HG02981 (cell line): ENCODE data around the gene IBSP.

ENCODE experiments used
- ATAC-seq: cut with Tn5 transposase; IDR thresholded peaks from one replicate; pipeline ENCODE4 v1.9.1; 2021; ENCODE audit warnings: mild to moderate bottlenecking, moderate library complexity; ENCODE audit not compliant: unreplicated experiment

IBSP gene, protein sequence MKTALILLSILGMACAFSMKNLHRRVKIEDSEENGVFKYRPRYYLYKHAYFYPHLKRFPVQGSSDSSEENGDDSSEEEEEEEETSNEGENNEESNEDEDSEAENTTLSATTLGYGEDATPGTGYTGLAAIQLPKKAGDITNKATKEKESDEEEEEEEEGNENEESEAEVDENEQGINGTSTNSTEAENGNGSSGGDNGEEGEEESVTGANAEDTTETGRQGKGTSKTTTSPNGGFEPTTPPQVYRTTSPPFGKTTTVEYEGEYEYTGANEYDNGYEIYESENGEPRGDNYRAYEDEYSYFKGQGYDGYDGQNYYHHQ

DNA sequence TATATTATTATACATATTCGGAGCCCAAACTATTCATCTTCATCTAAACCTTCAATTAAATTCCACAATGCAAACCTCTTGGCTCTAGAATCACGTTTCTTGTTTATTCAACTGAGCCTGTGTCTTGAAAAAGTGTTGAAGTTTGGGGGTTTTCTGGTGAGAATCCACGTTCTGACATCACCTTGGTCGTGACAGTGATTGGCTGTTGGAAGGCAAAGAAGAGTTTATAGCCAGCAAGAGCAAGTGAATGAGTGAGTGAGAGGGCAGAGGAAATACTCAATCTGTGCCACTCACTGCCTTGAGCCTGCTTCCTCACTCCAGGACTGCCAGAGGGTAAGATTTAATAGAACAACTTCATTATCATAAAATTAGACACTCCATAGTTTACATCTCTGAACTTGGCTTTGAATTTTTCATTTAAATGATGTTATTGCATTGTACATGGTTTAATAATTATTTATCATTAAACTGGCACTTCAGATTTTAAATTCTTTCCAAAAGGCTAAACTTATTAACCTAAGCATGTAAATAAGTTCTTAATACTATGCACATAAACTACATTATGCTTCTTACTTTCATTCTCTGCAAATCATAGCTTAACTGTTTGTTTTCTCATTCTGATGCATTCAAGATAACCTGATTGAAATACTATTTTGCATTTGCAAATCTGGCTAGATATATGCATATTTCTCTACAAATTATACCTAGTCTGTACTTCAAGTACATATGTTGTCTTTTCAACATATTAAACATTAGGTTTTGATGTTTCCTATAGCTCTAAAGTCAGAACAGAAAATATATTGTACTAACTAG is at the start of gene IBSP:
TSS of gene IBSP (plus strand) at position 254 of the 813 bp plus-strand sequence. CDS start 2,808 bp downstream, outside the sequence.
- no peak for ATAC-seq

DNA sequence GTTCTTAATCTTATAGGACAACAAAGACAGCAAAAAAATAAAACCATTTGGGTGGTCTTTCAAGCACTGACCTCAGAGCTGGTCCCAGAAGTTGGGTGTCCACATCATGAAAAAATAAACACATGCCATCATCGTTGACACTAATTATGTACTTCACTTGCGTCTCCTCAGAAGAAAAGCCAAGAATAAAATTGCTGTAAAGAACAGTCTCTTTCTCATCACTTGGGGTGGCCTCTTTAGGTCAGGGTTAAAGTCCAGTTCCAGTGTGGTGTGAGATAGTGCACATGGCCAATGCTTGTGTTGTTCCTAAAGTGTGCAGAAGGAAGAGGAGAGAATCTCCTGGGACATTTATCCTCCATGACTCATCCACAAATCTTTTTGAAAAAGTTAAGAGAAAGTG is 49.5 kb upstream of the IBSP start:
- ATAC-seq, result no peak

DNA sequence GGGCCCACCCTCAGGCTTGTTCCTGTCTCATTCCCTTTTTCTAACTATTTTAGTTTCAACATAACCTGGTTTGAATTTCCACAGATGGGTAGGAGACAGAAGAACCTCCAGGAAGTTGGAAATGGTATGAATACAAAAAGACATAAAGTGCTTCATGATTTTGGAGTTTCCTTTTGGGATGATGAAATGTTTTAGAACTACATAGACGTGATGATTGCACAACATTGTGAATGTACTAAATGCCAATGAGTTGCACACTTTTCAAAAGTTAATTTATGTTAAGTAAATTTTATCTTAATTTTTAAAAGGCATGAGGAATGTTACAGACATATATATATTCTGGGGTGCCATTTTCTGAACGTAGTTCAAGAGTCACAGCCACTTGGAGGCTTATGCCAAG is 41.1 kb upstream of the IBSP start:
- ATAC-seq, result no peak

DNA sequence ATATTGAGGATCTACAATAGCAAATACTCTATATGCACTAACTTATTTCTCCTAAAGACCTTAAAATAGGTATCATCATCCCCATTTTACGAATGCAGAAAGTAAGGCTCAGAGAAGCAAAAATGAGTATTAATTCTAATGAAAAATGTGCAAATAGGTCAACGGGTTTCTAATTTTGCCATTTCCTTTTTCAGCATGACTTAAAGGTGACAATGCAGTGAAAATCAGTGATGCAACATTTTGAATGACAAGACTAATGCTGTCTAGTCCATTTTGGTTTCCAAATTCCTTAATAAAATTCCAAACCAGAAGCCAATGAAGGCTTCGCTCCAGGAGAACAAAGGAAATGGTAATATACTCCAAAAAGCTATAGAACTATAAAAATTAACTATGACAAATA is 37.0 kb upstream of the IBSP start:
- ATAC-seq, result no peak

DNA sequence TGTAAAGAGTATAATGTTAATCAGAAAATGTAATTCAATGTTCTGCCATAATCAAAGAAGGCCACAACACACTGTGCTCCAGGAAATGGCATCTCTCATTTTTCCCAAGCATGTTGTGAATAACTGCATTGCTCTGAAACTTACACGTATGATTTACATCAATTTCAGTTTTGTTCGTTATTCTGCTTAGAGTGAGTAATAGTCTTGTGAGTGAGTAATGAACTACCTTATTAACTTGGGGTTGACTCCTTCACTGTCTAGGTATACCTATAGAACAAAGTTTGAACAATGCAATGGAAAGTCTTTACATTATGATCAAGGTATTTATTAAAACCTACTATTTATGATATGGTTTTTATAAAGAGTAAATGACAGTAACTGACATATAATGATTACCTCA is 17.8 kb upstream of the IBSP start:
- ATAC-seq, result no peak

DNA sequence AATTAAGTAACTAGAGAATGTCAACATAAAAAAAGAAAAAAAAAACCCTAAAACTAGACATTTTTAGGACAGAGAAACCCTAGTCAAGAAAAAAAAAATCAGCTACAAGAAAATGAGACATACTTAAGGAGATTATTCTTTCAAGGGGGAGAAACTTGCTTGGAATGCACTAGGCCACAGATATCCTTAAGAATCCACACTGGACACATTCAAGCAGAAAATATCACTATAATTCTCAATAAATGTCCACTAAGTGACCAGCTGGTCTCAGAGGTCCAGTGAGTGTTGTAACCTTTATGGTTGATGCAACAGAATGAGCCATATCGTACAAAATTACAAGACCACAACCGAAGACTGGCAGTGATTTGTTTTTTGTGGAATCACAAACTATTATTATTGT is 15.6 kb upstream of the IBSP start:
- no peak for ATAC-seq

DNA sequence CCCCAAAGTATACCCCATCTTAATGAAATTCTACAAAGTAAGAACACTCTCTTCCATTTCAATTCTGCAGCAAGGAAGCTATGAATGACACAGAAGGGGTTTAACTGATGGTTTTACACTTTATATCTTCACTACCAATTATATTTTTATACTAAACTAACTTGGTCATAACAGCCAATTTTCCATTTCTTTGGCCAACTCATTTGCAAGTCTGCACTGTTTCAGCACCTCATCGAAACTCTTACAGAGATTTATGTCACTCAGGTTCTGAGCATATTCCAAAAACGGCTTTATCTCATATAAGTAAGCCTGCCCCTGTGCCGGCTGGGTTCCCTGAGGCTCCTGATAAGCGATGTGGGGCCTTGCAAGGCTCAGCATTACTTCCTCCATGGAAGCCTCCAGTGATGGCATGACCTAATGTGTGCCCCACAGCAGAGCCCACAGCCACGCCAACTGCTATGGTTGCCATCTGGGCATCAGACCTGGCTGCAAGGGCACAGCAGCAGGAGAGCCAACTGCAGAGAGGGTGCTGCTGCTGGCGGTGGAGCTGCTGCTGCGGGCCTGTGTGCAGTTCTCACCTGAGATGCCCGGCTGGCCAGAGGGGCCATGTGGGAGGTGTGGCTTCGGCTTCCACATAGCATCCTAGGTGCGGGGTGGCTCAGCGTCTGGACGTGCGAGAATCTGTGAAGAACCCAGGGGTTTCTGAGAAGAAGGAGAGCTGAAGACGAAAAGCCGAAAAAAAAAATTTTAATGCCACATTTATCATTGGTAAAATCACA is 13.4 kb upstream of the IBSP start:
- no peak for ATAC-seq

DNA sequence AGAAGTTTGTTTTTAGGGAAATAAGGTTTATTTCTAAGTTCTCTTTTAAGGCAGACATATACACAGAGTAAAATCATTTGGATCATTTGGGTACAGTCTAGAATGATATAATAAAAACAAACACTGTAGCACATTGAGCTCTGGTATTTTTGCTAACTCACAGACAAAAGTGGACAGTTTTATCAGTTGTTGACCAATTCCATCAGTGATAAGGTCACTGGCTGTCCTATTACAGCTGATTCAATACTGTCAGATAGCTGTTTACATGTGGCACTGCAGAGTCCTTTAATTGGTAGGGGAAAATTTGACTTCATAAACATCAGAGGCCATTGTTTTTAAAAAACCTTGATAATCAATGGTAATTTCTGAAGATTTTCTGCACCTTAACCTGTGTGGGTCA is 3.5 kb downstream of the IBSP start:
- no peak for ATAC-seq

DNA sequence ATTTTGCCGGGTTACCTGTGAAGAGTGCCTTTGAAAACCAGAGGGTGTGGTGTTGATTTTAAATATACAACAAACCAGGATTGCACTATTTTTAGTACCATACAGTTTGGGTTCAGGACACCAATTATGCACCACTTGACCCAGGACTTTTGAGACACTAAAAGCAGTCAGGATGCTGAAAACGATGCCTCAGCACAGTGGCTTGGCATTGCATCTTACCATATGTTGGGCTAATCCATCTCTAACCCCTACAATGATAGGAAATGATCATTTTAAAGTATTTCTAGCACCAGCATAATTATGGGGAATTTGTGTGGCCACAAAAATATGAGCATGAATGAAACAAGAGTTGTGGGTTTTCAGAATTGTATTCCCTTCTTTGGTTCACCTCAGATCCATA is 4.1 kb downstream of the IBSP start:
- no peak for ATAC-seq

DNA sequence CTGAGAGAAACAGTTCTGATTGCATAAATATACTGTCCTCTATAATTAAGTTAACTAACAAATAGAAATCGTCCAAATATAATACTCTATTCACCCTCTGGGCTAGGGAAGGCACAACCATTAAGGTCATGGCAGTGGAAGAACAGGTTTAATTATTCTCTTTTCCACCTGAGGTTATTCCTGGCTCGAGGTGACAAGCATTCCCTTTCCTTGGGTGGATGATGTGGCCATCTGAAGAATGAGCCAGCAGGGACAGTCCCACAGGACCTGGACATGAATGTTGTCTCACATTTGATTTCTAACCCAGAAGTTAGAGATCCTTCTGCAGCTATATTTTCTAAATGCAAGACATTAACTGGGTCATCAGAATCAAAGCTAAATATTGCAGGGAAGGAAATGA is 5.5 kb downstream of the IBSP start:
- ATAC-seq, result no peak

DNA sequence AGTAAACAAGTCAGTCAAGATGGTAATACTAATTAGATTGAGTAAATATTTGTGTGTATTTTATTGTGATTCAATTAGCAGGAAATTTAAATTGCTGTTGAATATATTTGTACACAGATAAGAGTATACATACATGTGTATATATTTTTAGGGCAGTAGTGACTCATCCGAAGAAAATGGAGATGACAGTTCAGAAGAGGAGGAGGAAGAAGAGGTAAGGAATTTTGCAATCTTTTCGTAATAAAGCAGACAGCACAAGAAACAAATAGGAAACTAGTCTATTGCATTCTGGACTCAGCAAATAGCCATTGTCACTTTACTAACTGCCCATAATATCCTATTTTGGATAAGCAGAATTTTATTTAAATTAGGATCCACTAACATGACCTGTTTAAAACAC is 6.6 kb downstream of the IBSP start:
- ATAC-seq, result no peak

DNA sequence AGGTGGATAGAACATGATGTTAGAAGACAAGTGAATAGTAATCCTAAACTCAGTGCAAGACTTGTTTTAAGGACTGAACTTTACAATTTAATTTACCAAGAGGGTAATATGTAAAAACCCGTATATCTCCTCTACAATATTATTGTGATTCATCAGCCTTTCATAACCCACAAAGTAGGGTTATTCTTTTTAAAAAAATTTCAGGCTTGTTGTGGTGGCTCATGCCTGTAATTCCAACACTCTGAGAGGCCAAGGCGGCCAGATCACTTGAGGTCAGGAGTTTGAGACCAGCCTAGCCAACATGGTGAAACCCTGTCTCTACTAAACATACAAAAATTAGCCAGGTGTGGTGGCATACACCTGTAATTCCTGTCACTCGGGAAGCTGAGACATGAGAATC is 7.2 kb downstream of the IBSP start:
- ATAC-seq, result no peak

DNA sequence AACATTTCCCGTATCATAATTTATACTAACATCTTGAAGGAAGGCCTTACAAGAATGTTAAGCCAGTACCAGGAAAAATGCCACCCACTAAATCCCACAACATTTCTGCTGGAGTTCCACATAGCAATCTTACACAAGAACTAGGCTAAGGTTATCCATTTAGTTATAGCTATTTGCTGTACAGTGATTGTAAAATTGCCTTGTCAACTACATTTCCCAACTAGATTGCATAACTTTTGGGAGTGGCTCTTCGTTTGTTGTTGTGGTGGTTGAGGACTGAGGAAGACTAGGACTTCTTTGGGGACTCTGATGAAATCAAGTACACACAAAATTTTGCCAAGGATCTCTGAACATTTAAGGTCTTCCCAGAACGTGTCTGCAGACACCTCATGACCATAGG is 8.0 kb downstream of the IBSP start:
- no peak for ATAC-seq

DNA sequence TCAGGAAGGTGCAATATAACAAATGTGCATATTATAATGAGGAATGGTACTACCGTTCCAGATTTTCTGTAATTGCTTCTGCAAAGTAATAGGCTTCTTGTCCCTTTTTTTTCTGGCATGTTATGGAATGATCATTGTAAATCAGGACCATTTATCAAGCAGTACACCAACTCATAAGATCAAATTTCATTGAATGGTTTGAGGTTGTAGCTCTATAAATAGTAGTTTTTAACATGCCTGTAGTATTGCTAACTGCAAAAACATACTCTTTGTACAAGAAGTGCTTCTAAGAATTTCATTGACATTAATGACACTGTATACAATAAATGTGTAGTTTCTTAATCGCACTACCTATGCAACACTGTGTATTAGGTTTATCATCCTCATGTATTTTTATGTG is 12.6 kb downstream of the IBSP start:
- no peak for ATAC-seq

DNA sequence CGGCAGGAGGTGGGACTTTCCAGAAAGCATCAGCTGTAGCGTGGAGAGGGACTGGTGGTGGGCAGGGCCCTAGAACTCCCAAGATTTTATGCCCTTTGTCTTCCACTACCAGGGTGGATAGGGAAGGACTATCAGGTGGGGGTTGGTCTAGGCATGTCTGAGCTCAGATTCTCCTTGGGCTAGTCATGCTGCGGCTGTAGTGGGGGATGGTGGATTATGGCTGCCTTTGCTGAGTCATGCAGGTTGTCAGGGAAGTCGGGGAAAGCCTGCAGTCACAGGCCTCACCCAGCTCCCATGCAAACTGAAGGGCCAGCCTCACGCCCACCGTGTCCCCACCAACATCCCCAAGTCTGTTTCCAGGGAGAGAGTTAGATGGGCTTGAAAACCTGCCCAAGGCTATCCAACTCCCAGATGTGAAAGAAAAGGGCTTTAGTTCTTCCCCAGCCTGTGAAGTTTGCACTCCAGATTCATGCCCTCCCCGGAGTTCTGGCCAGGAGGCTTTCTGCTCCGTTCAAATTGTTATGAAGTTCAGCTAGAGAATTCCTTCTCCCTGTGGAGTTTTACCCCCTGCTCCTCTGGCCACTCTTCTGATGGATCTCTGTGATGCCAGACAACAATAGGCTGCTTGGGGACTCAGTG is 20.0 kb downstream of the IBSP start:
- ATAC-seq, result no peak

DNA sequence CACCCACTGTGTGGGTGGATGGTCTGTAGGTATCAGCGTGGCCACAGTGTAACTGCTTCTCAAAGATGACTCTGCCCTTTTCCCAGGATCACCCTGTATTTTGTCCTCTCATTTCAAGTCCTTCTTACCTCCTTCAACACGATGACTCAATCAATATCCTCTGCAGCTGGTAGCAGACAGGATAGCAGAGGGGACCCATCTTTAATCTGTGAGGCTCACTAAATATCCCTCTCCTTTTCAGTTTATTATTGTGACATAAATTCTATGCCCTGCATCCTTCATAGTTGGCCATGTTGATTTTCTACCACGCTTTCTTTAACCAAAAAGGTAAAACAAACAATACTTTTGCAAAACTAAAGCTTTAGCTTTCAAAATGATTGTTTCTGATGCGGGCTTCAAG is 23.8 kb downstream of the IBSP start:
- no peak for ATAC-seq

DNA sequence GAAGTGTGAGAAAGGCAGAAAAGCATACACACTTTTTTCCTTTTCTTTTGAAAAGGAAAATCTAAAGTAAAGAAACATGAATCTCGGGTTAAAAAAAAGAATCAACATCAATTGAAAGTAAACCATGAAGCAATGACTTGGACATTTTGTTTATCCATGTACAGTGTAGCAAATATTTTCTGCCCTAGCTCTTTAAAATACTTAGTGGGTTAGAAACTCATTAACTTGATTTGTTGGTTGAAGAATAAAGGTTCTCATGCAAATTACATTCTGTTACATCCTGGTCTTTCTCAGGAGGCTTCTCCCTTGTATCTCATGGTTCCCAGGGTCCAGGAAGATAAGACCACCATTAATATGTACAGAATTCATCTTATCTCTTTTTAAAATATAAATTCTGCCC is 24.4 kb downstream of the IBSP start:
- ATAC-seq, result no peak

DNA sequence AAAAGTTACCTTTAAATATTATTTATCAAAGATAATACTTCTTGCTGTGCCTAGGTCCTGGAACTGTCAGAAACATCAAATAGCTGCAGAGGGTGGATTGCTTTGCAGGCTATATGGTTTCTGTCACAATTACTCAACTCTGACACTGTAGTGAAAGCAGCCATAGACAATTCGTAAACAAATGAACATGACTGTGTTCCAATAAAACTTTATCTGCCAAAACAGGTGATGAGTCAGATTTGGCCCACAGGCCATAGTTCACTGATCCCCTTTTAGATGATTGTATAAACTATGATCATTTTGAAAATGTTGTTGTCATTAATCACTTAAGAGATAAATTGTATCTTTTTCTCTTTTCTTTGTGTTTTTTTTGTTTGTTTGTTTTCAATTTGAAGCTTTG is 25.0 kb downstream of the IBSP start:
- ATAC-seq, result no peak

DNA sequence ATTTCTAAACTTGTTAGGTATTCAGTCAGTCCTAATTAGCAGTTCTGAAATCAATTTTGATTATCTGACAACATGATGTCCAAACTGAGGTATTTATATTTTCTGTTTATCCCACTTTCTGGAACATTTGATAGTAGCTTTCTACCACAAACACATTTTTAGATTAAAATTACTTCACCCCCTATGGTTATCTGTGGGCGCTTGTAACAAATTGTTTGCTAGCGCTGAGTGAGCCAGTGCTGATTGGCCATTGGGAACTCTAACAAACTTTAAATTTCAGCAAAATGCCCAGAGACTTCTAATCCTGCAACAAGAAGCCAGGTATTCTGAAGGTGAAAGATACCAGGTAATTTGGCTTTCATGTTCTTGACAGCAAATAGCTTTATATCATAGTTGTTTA is 33.3 kb downstream of the IBSP start, which contains the start of gene MEPE:
TSS of gene MEPE (plus strand) at position 301 of the 400 bp plus-strand sequence. CDS start 1,746 bp downstream, outside the sequence.
- no peak for ATAC-seq

DNA sequence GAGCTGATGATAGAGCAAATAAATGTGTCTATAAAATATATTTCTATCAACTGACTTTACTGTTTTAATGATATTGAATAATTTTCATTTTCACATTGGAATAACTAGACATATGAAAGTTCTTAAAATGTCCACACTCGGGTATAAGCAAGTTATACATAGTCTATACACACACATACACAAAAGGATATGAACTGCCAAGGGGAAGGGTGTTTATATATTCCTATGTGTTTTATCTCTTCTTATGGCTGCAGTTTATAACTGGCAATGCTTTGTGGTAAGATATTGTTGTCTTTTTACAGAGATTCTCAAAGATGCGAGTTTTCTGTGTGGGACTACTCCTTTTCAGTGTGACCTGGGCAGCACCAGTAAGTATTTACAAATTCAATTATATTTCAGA is 35.0 kb downstream of the IBSP start:
- no peak for ATAC-seq

DNA sequence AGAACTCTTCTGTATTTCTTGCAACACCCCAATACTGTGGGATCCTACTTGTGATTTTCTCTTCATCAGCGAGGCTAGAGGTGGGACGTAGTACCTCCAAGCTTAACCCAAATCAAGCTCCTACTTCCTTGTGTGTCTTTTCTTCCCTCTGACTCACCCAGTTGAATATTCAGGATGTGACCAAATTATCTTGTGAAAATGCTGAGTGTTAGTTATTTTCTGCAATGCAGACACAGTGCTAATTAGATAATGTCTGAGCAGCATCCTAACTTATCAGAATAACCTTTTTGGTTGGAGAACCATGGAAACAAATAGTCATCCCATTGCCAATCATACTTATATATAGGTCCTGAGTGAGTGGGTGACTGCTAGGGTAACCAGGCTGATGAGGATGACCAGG is 35.8 kb downstream of the IBSP start:
- no peak for ATAC-seq
